ENCODE data around the gene TLL2.

The TLL2 gene

GRCh38 chr10:96360766-96361165, 153.0 kb downstream of the TLL2 start:
- no peak overlapping the region for H3K27ac ChIP-seq
- TF ChIP-seq CTCF (IDR thresholded peaks at IDR 0.05) = no peak
- H3K4me3 ChIP-seq = no peak overlapping the region
- no peak for DNase-seq (ENCODE audit: low spot score)

- peak; percentile 52 for DNase-seq (ENCODE audit: low spot score)
- Histone ChIP-seq H3K27ac (no peak overlapping the region), H3K4me3 (no peak overlapping the region)
- TF ChIP-seq CTCF (IDR thresholded peaks at IDR 0.05) = no peak
Measured at GRCh38 chr10:96360331-96360730, 153.4 kb downstream of the TLL2 start.

GRCh38 chr10:96359616-96360015, 154.1 kb downstream of the TLL2 start:
- Histone ChIP-seq H3K27ac (no peak overlapping the region), H3K4me3 (no peak overlapping the region)
- no peak for TF ChIP-seq CTCF (IDR thresholded peaks at IDR 0.05)
- peak; percentile 9 for DNase-seq (ENCODE audit: low spot score)

- H3K4me3 ChIP-seq = no peak within 1 kb of the TSS
- no peak within 1 kb of the TSS for H3K27ac ChIP-seq
- no peak for TF ChIP-seq CTCF (IDR thresholded peaks at IDR 0.05)
- peak; percentile 55 for DNase-seq (ENCODE audit: low spot score)
Measured at GRCh38 chr10:96358851-96359540, 154.7 kb downstream of the TLL2 start, which contains the start of gene OPALIN. OPALIN (minus strand) TSS chr10:96359002; CDS start chr10:96358896, 106 bp downstream.

- no peak for TF ChIP-seq CTCF (IDR thresholded peaks at IDR 0.05)
- no peak overlapping the region for H3K4me3 ChIP-seq
- no peak for DNase-seq (ENCODE audit: low spot score)
- no peak overlapping the region for H3K27ac ChIP-seq
Measured at GRCh38 chr10:96357038-96357620, 156.6 kb downstream of the TLL2 start.

- Histone ChIP-seq H3K4me3 (no peak overlapping the region), H3K27ac (no peak overlapping the region)
- no peak for TF ChIP-seq CTCF (IDR thresholded peaks at IDR 0.05)
- DNase-seq (ENCODE audit: low spot score) = peak; percentile 45
Measured at GRCh38 chr10:96352582-96352981, 161.1 kb downstream of the TLL2 start.

GRCh38 chr10:96352027-96352426, 161.7 kb downstream of the TLL2 start:
- no peak for TF ChIP-seq CTCF (IDR thresholded peaks at IDR 0.05)
- Histone ChIP-seq H3K27ac (no peak overlapping the region), H3K4me3 (no peak overlapping the region)
- DNase-seq (ENCODE audit: low spot score) = no peak
